ENCODE results near the gene CACNA1B. TPM values are rescaled to one million over a fixed set of nuclear protein-coding genes. Genes with fewer than 3 reads are reported as not detected.

The CACNA1B gene
- total and polyA plus RNA-seq, 2 donors from 2014 or later: 0.03 TPM; not detected in 1

DNA sequence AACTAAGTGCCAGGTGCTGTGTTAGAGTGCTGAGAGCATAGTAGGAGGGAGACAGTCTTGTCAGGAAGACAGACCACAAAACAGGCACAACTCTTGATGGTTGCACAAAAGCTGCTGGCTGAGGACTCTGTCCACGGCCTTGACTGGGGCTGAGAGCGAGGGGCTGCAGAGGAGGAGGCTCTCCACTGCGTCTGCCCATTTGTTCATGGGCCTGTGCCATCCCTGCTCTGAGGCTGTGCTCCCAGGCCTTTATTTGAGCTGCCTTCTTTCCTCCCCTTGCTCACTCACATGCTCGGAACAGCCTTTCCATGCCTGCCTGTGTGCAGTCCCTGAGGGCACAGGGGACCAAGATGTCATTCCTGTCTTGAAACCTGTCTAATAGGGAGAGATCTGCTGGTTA, 147.8 kb downstream of the CACNA1B start:
- DNase-seq: peak in 1 of 5 donors; percentile 30
- intact Hi-C loops (cut with DNase I): no loop called here
- Histone ChIP-seq H3K9me3 (ENCODE audit: control insufficient read depth in 2 of 3, insufficient read depth in 1 of 3, low read length in 3 of 3) (no peaks in the 10 kb centered on the region), H3K4me1 (ENCODE audit: control insufficient read depth in 2 of 3, insufficient read depth in 2 of 3, low read depth in 1 of 3, low read length in 3 of 3) (no peaks in the 10 kb centered on the region), H3K27ac (ENCODE audit: low read depth in 2 of 2, low read length in 2 of 2) (no peak overlapping the region), H3K36me3 (ENCODE audit: control insufficient read depth in 2 of 3, insufficient read depth in 3 of 3, low read length in 3 of 3) (no peaks in the 10 kb centered on the region), H3K27me3 (ENCODE audit: control insufficient read depth, insufficient read depth, low read length) (peaks cover 4% of the 10 kb centered on the region), H3K9ac (ENCODE audit: low read length in 3 of 3) (no peak overlapping the region), H3K4me3 (ENCODE audit: low read length in 3 of 3) (no peak overlapping the region)
- no peak for FAIRE-seq
- TF ChIP-seq, protein P1, sequence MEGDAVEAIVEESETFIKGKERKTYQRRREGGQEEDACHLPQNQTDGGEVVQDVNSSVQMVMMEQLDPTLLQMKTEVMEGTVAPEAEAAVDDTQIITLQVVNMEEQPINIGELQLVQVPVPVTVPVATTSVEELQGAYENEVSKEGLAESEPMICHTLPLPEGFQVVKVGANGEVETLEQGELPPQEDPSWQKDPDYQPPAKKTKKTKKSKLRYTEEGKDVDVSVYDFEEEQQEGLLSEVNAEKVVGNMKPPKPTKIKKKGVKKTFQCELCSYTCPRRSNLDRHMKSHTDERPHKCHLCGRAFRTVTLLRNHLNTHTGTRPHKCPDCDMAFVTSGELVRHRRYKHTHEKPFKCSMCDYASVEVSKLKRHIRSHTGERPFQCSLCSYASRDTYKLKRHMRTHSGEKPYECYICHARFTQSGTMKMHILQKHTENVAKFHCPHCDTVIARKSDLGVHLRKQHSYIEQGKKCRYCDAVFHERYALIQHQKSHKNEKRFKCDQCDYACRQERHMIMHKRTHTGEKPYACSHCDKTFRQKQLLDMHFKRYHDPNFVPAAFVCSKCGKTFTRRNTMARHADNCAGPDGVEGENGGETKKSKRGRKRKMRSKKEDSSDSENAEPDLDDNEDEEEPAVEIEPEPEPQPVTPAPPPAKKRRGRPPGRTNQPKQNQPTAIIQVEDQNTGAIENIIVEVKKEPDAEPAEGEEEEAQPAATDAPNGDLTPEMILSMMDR (IDR thresholded peaks at IDR 0.05; ENCODE audit: borderline replicate concordance, extremely low read depth, insufficient read depth): no peak

DNA sequence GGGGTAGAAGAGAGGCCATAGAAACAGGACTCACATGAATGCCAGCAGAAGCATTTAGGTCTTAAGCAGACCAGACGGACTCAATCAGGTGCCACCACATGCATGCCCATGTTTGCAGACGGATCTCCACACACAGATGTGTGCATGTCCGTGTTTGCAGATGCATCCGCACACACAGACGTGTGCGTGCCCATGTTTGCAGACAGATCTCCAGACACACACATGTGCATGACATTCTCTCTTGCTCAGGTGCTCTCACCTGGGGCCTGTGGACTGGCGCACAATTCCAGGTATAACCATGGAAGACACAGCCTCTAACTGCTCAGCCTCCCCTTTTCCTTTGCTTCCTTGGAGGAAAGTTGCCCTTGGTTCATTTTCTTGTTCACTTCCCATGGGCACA, 148.3 kb downstream of the CACNA1B start:
- Histone ChIP-seq H3K27me3 (ENCODE audit: control insufficient read depth, insufficient read depth, low read length) (peaks cover 4% of the 10 kb centered on the region), H3K4me3 (ENCODE audit: low read length in 3 of 3) (no peak overlapping the region), H3K36me3 (ENCODE audit: control insufficient read depth in 2 of 3, insufficient read depth in 3 of 3, low read length in 3 of 3) (no peaks in the 10 kb centered on the region), H3K27ac (ENCODE audit: low read depth in 2 of 2, low read length in 2 of 2) (no peak overlapping the region), H3K9ac (ENCODE audit: low read length in 3 of 3) (no peak overlapping the region), H3K9me3 (ENCODE audit: control insufficient read depth in 2 of 3, insufficient read depth in 1 of 3, low read length in 3 of 3) (no peaks in the 10 kb centered on the region), H3K4me1 (ENCODE audit: control insufficient read depth in 2 of 3, insufficient read depth in 2 of 3, low read depth in 1 of 3, low read length in 3 of 3) (no peaks in the 10 kb centered on the region)
- DNase-seq (peak in 1 of 5 donors; percentile 31), FAIRE-seq (no peak)
- TF ChIP-seq, protein P1 (IDR thresholded peaks at IDR 0.05; ENCODE audit: borderline replicate concordance, extremely low read depth, insufficient read depth): no peak
- intact Hi-C loops (cut with DNase I): no loop called here

DNA sequence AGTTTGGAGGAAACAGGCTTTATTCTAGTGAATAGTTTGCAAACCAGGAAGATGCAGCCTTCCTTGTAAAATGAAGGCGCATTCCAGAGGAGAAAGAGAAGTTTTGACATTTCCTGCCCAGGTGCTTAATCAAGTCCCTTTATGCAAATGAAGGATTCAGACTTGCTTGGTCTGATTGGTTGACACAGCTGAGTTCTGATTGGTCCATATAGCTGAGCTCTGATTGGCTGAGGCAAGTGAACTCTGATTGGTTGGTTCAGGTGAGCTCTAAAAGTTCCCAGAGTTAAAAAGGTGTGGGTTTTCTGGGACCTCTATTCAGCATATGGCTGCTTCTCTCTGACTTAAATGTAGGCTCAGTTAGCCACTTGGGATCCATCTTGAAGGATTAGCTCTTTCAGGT, 151.0 kb downstream of the CACNA1B start:
- Histone ChIP-seq H3K9me3 (ENCODE audit: control insufficient read depth in 2 of 3, insufficient read depth in 1 of 3, low read length in 3 of 3) (peaks cover 0 to 2% (median 0%) of the 10 kb centered on the region in 3 donors), H3K4me3 (ENCODE audit: low read length in 3 of 3) (no peak overlapping the region), H3K27me3 (ENCODE audit: control insufficient read depth, insufficient read depth, low read length) (peaks cover 4% of the 10 kb centered on the region), H3K4me1 (ENCODE audit: control insufficient read depth in 2 of 3, insufficient read depth in 2 of 3, low read depth in 1 of 3, low read length in 3 of 3) (no peaks in the 10 kb centered on the region), H3K9ac (ENCODE audit: low read length in 3 of 3) (no peak overlapping the region), H3K27ac (ENCODE audit: low read depth in 2 of 2, low read length in 2 of 2) (no peak overlapping the region), H3K36me3 (ENCODE audit: control insufficient read depth in 2 of 3, insufficient read depth in 3 of 3, low read length in 3 of 3) (no peaks in the 10 kb centered on the region)
- TF ChIP-seq, protein P1 (IDR thresholded peaks at IDR 0.05; ENCODE audit: borderline replicate concordance, extremely low read depth, insufficient read depth): no peak
- intact Hi-C loops (cut with DNase I): no loop called here
- DNase-seq (peak in 2 of 5 donors; percentile 4 to 9), FAIRE-seq (no peak)

DNA sequence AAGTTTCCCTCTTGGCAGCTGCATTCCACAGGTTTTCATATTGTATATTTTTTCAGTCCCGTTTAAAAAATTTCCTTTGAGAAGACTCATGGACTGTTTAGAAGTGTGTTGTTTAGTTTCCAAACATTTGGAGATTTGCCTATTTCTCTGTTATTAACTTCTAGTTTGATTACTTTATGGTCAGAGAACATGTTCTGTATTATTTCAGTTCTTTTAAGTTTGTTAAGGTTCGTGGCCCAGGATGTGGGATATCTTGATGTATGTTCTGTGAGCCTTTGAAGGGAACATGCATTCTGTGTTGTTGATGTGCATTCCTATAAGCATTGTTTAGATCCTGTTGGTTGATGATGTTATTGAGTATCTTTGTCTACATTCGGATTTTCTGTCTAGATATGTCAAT, 153.6 kb downstream of the CACNA1B start:
- no peak for DNase-seq
- no peaks in the 10 kb centered on the region for H3K36me3 ChIP-seq (ENCODE audit: control insufficient read depth in 2 of 3, insufficient read depth in 3 of 3, low read length in 3 of 3)
- H3K4me3 ChIP-seq (ENCODE audit: low read length in 3 of 3): no peak overlapping the region
- H3K9ac ChIP-seq (ENCODE audit: low read length in 3 of 3): no peak overlapping the region
- FAIRE-seq: no peak
- TF ChIP-seq, protein P1 (IDR thresholded peaks at IDR 0.05; ENCODE audit: borderline replicate concordance, extremely low read depth, insufficient read depth): no peak
- intact Hi-C loops (cut with DNase I): no loop called here
- H3K9me3 ChIP-seq (ENCODE audit: control insufficient read depth in 2 of 3, insufficient read depth in 1 of 3, low read length in 3 of 3): peaks cover 0 to 2% (median 0%) of the 10 kb centered on the region in 3 donors
- no peak overlapping the region for H3K27ac ChIP-seq (ENCODE audit: low read depth in 2 of 2, low read length in 2 of 2)
- no peaks in the 10 kb centered on the region for H3K27me3 ChIP-seq (ENCODE audit: control insufficient read depth, insufficient read depth, low read length)
- H3K4me1 ChIP-seq (ENCODE audit: control insufficient read depth in 2 of 3, insufficient read depth in 2 of 3, low read depth in 1 of 3, low read length in 3 of 3): no peaks in the 10 kb centered on the region

Measured in kidney (tissue), 14 donors.